GF-D8 (cell line): ENCODE data around the gene BAD.
A peak's percentile ranks its signal among the peaks of the same experiment; 100 is the strongest.
"Not testable (repeated sequence)": the region's sequence is repeated elsewhere in the genome, so short reads cannot be mapped to it uniquely, and the experiment has no call there.

ENCODE experiments used
- DNase-seq: peaks from one replicate; lab custom pipeline; 2025; lab: John Stamatoyannopoulos, UW

BAD gene

DNA sequence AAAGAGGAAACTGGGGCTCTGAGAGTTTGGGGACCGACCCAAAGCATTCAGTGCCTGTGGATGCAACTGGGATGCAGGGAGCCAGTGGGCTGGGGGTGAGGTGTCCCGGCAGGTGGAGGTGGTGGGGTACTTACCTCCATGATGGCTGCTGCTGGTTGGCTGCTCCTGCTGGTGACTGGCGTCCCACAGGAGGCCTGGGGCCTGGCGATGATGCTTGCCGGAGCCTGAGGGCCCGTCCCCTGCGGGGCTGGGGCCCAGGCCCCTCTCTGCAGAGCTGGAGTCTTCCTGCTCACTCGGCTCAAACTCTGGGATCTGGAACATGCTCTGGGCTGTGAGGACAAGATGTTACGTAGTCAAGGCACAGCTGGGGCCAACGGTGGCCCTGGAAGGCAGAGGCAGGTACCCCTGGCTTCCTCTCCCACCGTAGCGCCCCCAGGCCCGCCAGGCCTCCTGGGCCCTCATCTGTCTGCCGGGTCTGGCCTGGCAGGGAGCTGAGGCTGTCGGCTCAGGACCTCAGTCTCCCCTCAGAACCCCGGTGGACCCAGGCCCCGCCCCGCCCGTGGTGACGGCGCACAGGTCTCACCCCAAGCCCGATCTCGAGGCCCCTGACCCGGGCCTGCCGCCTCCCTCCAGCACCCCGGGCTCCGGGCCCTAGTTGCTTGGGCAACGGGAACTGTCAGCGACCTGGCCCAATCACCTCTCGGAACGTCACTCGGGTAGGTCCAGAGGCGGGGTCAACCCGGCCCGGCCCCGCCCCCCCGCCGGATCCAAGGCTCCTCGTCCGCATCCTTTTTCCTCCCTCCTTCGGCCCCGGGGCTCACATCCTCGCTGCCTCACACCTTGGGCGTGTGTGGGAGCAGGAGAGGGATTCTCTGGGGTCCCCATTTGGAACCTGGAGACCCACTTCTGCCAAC lies at the start of gene BAD:
TSS of gene BAD (minus strand) at position 618 of the 914 bp plus-strand sequence. CDS start at position 321, 297 bp downstream.
- DNase-seq: peak; percentile 80

DNA sequence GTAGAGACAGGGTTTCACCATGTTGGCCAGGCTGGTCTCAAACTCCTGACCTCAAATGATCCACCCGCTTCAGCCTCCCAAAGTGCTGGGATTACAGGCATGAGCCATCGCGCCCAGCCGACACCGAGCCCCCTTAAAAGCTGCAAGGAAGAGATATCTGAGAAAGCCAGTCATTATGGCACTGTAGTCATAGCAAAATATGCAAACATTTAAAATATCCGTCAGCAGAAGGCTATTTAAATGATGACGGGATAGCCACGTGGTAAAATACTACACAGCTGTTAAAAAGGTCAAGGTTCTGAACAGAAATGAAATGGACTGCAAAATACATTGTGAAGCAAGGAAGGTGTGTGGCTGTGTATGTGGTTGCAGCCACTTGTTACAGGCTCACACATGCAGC lies 49.1 kb upstream of the BAD start:
- DNase-seq: no peak

DNA sequence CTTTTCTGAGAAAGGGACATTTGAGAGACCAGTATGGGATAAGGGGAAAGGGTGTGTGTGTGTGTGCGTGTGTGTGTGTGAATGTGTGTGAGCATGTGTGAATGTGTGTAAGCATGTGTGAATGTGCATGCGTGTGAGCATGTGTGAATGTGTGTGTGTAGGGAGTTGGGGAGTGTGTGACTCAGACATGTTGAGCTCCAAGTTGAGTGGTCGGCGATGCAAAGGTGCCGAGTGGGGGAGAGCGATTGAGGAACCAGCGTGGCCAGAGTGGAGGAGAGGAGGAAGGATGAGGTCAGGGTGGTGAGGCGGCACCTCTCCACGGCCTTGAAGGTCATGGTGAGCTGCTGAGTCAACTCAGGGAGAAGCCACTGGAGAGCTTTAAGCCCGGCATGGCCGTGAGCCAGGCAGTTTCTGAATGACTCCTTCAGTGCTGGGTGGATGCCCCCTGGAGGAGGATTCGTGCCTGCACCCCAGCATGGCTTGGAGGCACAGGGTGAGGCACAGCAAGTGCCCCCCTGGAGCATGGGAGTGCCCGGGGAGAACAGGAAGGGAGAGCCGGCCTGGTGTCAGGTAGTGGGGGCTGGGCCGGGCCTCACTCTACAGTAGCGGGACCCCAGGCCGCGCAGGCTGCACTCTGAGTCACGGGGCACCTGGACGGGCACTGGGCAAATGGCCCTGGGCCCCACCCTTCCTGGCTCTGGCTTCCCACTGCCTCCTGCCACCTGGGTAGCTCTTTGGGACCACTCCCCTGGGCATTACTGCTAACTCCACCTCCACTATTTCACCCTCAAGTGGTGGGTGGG lies 47.3 kb upstream of the BAD start:
- peak; percentile 78 for DNase-seq

DNA sequence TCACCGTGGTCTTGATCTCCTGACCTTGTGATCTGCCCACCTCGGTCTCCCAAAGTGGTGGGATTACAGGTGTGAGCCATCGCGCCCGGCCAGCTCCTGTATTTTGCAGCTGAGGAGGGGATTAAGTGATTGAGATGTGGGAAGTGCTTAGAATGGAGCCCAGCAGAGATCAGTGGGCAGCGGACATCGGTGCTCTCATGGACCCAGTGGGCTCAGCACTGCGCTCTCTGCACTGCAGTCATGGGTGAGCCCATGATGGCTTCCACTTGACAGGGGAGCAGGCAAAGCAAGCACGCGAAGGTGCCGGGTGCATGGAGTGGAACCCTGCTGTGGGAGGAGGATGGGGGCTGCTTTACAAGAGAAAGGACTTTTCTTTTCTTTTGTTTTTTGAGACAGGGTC lies 46.4 kb upstream of the BAD start:
- no peak for DNase-seq

DNA sequence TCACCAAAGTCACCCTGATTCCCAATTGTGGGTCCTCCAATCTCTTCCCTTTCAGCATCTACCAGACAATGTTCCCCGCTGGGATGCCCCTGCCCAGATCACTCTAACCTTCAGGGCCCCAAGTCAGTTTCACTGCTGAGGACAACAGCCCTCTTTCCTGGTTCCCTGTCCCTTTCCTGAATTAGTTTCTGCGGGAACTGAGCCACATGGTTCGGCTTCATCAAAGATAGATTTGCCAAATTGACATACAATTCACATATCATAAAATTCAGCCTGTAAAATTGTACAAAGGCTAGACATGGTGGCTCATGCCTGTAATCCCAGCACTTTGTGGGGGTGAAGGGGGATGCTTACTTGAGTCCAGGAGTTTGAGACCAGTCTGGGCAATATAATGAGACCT lies 43.5 kb upstream of the BAD start:
- no peak for DNase-seq

DNA sequence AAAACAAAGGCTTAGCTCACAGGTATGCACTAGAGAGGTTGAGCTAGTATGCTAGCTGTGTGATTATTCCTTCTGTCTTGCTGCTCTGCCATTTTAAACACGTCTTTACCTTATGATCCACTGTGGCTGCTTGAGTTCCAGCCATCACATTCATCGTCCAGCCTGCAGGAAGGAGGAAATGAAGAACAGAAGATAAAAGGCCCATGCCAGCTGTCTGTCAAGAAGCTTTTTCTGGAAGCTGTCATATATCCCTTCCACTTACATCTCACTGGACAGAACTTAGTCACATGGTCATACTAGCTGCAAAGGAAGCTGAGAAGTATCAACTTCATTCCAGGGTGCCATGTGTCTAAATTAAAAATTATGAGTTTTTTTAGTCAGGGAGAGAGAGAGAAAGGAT lies 42.9 kb upstream of the BAD start:
- no peak for DNase-seq

DNA sequence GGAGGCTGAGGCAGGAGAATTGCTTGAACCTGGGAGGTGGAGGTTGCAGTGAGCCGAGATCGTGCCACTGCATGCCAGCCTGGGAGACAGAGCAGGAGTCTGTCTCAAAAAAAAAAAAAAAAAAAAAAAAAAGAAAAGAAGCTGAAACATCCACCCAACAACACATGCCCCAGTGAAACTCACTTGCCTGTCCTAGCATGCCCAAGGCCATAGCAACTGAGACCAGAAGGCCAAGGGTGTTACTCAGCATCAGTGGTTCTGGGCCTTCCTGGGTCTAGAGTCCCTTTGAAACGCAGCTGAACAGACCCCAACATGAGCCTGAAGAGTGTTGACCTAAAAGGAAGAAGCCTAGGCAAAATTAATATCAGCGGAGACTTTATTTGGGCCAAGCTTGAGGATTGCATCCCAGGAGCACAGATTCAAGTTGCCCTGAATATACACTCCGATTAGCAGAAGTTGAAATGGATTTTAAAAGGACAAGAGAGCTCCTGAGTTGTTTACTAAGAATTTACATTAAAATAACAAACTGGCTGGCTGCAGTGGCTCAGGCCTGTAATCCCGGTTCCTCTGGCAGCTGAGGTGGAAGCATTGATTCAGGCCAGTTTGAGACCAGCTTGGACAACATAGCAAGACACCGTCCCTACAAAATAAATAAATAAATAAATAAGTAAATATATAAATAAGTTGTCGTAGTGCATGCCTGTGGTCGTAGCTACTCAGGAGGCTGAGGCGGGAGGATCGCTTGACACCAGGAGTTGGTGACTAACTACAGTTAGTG lies 40.4 kb upstream of the BAD start:
- no peak for DNase-seq

DNA sequence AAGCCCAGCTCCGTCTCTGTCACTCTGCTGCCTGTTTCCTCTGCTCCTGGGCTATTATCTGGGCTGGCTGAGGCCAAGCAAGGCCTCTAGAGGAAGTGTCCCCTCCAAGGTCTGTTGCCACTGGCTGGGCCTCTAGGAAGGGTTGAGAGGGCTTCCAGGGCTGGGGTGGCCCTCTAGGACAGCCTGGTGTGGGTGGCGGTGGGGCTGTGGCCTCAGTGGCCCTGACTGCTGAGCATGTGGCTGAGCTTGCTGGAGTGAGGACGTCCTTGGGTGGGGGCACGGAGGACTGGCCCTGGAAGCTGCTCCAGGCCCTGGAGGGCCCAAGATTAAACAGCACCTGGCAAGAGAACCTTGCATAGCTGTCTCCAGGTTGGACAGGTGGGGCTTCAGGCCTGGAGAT lies 39.5 kb upstream of the BAD start:
- DNase-seq: not testable (repeated sequence)

DNA sequence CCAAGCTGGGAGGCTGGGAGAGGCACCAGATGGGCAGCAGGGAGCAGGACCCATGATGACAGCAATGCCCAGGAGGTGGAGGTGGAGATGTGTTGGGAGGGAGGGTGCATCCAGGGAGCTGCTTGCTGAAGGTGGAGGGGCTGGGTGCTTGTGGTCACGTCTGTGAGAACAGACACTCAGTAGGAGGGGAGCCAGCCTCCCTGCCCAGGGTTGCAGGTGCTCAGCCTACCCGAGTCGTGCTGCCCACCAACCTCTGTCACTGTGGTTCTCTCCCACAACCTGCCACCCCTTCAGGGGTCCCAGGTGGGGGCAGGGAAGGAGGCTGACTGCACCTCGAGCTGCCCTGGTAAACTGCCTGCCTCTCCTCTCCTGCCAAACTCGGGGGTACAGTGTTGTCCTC lies 38.9 kb upstream of the BAD start:
- no peak for DNase-seq

DNA sequence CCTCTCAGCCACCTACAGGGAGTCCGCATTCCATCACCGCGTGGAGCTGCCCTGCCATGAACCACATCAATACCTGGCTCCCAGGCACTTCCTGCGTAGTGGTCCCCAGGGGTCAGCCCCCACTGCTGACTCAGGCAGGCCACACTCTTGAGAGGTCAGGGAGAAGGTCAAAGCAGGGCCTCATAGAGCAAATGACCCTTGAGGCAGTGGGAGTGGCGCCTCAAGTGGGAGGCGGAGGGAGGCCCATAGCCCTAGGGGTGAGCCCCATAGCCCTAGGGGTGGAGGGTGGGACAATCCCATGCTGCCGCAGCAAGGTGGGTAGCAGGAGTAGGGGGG lies 38.4 kb upstream of the BAD start:
- no peak for DNase-seq

DNA sequence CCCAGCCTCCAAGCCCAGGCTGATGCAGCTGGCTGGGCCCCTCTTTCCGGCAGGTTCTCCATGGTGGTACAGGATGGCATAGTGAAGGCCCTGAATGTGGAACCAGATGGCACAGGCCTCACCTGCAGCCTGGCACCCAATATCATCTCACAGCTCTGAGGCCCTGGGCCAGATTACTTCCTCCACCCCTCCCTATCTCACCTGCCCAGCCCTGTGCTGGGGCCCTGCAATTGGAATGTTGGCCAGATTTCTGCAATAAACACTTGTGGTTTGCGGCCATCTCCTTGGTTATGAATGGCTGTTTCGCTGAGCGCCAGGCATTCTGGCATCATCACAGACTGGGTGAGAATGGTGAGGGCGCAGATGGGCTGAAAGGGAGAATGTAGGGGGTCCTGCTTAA lies 37.1 kb upstream of the BAD start:
- no peak for DNase-seq

DNA sequence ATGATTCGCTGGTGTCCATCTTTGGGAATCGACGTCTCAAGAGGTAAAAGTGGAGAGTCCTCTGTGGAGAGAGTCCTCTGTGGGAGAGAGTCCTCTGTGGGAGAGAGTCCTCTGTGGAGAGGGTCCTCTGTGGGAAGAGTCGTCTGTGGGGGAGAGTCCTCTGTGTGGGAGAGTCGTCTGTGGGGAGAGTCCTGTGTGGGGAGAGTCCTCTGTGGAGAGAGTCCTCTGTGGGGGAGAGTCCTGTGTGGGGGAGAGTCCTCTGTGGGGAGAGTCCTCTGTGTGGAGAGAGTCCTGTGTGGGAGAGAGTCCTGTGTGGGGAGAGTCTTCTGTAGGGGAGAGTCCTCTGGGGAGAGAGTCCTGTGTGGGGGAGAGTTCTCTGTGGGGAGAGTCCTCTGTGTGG lies 36.6 kb upstream of the BAD start:
- no peak for DNase-seq

DNA sequence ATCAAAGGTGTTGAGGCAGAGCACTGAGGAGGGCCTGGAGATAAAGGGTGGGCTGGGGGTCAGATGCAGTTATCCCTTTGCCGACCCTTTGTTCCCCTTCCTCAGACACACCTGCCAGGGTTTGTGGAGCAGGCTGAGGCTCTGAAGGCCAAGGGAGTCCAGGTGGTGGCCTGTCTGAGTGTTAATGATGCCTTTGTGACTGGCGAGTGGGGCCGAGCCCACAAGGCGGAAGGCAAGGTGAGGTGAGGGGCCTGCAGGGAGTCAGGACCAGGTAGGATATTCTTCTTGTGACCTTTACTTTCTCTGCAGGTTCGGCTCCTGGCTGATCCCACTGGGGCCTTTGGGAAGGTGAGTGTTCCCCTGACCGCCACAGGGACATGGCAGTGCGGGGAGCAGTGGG lies 36.1 kb upstream of the BAD start:
- DNase-seq: no peak

DNA sequence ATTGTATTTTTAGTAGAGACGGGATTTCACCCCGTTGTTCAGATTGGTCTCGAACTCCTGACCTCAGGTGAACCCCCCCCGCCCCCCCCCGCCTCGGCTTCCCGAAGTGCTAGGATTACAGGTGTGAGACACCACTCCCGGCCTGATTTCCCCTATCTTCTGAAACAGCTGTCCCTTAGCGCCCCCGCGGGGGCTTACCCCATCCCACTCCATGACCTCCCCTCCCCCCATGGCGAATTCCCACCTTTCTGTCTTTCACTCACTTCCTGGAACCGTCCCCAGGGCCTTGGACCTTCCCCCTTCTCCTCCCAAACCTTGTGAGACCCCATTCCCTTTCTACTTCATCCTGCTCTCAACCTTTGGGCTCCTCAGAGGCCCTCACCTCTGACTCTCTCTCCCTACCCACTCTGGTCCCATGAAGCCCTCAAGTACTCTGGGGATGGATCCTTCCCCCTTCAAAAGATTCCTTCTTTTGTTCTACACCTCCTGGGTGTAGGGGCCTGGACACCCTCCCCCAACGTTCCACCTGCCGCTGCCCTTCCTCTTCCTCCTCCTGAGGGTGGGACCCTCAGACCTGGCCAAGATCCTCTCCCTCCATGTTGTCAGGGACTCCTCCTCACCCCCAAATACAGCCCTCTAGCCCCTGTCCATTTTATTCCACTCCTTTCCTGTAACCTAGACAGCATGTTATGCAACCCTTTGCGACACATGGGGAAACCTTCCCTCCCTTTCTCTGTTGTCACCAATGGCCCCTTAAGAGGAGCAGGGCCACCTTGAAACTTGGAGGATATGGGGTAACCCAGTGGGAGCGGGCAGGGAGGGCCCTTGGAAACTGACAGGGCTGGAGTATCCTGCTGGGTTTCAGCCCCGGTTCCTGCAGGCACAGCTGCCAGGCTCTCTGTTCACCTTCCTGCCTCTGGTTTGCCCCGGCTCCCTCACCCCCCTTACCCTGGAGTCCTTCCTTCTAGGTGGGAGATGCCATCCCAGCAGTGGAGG lies 34.6 kb upstream of the BAD start:
- peak; percentile 42 for DNase-seq

DNA sequence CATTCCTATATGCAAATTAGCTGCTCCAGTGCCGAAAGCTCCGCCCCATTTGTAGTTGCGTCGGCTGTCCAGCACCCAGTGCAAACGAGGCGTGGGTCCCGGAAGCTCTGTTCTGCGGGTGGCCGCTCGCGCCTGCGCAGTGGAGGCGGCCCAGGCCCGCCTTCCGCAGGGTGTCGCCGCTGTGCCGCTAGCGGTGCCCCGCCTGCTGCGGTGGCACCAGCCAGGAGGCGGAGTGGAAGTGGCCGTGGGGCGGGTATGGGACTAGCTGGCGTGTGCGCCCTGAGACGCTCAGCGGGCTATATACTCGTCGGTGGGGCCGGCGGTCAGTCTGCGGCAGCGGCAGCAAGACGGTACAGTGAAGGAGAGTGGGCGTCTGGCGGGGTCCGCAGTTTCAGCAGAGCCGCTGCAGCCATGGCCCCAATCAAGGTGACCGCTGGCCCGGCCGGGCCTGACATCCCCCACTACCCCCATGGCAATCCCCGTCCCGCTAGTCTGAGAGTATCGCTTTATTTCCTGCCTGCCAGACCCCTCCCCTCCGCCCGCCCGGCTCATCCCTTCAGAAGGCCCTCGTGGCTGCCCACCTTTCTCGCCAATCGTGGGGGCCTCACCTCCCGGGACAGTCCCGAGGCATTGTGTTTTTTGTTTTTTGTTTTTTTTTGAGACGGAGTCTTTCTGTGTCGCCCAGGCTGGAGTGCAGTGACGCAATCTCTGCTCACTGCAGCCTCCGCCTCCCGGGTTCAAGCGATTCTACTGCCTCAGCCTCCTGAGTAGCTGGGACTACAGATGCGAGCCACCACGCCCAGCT lies 33.7 kb upstream of the BAD start, which contains the start of gene PRDX5:
TSS of gene PRDX5 (plus strand) at position 161 of the 805 bp plus-strand sequence. CDS start at position 256, 95 bp downstream.
- DNase-seq: peak; percentile 92

DNA sequence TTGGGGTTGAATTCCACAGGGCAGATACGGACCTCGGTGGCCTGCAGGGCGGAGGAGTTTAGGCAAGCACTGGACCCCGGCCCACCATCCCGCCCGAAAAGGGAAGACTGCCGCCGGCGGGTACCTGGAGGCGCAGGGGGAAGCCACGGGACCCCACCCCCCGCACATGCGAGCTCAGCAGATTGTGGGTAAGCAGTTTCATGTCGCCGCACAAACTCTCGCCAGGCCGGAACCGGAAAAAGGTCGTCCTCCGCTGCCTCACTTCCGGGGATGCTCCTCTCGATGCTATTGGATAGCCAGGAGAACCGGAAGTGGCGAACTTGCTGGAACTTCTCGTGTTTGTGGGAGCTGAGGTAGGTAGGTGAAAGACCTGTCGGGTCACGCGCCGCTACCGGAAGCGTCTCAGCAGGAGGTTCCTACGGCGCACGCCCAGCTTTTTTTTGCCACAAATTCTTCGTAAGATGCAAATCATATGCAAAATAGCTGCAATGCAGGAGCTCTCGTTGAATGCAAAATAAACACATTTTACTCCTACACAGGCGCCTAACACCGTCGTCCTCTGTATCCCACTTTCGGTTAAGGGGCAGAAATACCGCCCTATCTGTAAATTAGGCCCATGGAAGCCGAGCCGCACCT lies 33.0 kb upstream of the BAD start, which contains the start of gene TRMT112:
TSS of gene TRMT112 (minus strand) at position 235 of the 636 bp plus-strand sequence. CDS start at position 202, 33 bp downstream.
- peak; percentile 92 for DNase-seq

DNA sequence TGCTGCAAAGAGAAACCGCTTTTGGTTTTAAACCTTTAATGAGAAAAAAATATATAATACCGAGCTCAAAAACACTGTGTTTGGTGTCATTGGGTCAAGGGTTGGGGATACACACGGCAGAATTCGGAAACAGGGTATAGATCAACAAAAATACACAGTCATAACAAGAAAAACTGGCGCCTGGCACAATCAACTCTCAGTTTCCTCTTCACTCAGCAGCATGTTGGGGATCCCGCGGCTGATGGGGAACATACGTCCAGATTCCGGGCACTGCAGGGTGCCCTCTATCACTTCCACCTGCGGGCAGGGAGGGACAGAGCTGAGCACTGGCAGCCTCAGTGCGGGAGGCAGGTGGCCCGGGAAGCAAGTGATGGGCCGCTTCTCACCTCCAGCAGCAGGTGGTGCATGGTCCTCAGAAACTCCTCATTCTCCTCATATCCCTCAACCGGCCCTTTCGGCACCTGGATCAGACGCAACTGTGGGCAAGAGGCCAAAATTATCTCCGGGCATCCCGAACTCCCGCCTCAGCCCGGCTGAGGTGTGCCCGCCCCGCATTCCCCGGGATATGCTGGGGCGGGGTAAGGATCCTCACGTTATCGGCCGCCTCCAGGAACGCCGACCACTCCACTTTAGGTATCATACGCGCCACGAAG lies 32.3 kb upstream of the BAD start:
- no peak for DNase-seq

DNA sequence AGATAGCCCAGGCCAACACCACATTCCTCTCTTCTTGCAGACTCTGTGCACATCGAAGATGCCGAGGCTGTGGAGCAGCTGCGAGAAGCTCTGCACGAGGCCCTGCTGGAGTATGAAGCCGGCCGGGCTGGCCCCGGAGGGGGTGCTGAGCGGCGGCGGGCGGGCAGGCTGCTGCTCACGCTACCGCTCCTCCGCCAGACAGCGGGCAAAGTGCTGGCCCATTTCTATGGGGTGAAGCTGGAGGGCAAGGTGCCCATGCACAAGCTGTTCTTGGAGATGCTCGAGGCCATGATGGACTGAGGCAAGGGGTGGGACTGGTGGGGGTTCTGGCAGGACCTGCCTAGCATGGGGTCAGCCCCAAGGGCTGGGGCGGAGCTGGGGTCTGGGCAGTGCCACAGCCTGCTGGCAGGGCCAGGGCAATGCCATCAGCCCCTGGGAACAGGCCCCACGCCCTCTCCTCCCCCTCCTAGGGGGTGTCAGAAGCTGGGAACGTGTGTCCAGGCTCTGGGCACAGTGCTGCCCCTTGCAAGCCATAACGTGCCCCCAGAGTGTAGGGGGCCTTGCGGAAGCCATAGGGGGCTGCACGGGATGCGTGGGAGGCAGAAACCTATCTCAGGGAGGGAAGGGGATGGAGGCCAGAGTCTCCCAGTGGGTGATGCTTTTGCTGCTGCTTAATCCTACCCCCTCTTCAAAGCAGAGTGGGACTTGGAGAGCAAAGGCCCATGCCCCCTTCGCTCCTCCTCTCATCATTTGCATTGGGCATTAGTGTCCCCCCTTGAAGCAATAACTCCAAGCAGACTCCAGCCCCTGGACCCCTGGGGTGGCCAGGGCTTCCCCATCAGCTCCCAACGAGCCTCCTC lies 31.4 kb upstream of the BAD start:
- not testable (repeated sequence) for DNase-seq
